ENCODE results near the gene SPANXN2.
A peak's percentile ranks its signal among the peaks of the same experiment; 100 is the strongest.
"Not testable (repeated sequence)": the region's sequence is repeated elsewhere in the genome, so short reads cannot be mapped to it uniquely, and the experiment has no call there.

The SPANXN2 gene

DNA sequence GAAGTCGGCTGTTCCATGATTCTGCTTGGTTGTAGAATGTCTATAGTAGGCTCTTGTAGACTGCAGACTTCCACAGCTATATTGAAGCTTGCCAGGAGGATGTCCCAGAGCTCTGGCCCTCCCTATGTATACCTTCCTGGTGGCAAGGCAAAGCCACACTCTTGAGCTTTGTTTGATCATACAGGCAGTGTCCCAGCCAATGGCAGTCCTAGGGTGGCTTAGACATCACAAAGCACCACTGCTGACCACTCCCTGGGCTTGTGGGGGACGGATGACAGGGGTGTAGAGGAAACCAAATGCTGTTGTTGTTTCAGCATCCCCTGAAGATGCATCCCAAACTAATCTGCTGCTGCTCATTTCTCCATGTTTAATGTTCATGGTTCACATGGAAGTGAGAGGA is at the start of gene SPANXN2:
SPANXN2 (minus strand) TSS at position 101 of the 400 bp plus-strand sequence; CDS start at position 17, 84 bp downstream.
- not testable (repeated sequence) for DNase-seq (ENCODE audit: low spot score)

DNA sequence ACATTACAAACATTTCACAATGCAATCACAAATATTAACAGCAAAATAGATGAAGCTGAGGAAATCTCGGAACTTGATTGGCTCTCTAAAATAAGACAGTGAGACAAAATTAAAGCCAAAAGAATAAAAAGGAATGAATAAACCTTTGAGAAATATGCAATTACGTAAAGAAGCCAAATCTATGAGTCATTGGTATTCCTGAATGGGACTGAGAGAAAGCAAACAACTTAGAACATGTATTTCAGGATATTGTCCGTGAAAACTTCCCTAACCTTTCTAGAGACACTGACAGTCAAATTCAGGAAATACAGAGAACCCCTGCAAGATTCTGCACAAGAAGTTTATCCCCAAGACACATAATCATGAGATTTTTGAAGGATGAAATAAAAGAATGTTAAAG is 48.4 kb upstream of the SPANXN2 start:
- DNase-seq (ENCODE audit: low spot score), result no peak

DNA sequence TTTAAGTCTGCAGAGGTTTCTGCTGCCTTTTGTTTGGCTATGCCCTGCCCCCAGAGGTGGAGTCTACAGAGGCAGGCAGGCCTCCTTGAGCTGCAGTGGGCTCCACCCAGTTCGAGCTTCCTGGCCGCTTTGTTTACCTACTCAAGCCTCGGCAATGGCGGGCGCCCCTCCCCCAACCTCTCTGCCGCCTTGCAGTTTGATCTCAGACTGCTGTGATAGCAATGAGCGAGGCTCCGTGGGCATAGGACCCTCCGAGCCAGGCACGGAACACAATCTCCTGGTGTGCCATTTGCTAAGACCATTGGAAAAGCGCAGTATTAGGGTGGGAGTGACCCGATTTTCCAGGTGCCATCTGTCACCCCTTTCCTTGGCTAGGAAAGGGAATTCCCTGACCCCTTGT is 47.2 kb upstream of the SPANXN2 start:
- not testable (repeated sequence) for DNase-seq (ENCODE audit: low spot score)

DNA sequence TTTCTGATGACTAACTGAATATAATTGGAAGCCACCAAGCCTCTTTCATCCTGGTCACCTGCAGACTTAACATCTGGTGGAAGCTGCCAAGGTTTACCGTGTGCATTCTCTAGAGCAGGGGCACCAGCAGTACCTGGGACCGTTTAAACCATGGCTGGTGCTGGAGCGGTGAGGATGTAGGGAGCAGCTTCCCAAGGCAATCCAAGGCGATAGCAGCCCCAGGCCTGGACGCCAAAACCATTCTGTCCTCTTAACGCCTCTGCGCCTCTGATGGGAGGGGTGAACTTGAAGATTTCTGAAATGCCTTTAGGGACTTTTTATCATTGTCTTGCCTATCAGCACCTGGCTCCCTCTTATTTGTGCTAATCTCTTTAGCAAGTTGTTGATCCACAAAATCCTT is 37.3 kb upstream of the SPANXN2 start:
- DNase-seq (ENCODE audit: low spot score), result no peak

DNA sequence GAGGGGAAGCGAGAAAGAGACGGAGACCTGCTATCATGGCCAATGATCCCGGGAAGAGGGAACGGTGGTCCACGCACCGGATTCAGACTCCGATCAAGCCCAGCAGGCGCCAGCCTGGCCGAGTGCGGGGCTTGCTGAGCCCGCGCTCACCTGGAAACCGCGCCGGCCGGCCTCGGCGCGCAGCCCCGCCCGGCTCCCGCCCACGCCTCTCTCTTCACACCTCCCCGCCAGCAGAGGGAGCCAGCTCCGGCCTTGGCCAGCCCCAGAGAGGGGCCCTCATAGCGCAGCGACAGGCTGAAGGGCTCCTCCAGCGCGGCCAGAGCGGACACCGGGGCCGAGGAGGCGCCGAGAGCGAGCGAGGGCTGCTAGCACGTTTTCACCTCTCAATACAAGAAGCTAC is 36.8 kb upstream of the SPANXN2 start:
- peak; percentile 6 for DNase-seq (ENCODE audit: low spot score)

DNA sequence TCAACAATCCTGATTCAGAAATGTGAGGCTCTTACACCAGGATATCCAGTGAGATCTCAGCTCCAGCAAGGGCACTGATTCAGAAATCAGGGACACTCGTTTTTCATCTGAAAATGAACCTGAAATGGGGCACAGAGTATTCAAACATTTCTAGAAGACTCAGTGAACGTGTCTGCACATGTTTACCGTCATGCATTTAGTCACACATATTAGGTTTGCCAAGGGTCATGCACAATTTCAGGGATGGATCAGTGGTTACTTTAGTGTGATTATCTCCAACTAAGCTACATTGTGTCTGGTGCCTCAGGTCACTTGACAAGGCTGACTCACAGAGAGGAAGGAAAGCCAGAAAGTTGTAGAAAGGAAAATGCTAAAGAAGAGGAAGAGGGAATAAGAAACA is 33.6 kb upstream of the SPANXN2 start:
- DNase-seq (ENCODE audit: low spot score), result no peak

DNA sequence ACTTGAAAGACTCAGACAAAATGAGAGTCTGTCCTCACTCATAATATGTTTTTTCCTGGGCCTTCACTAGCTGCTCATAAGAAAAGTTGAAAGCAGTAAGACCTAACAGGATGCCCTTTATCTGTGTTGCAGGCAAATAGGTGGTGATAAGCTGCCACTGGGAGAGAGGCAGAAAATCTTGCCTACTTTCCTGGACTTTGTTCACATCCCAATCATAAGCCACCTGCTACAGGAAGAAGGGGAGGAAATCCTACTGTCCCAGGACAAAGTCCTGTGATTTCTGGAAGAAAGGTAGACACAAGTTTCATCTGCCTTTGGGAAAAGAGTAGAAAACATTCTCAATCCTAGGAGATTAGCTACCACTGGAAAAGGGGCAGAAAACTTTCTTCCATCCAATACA is 13.3 kb upstream of the SPANXN2 start:
- DNase-seq (ENCODE audit: low spot score), result no peak

DNA sequence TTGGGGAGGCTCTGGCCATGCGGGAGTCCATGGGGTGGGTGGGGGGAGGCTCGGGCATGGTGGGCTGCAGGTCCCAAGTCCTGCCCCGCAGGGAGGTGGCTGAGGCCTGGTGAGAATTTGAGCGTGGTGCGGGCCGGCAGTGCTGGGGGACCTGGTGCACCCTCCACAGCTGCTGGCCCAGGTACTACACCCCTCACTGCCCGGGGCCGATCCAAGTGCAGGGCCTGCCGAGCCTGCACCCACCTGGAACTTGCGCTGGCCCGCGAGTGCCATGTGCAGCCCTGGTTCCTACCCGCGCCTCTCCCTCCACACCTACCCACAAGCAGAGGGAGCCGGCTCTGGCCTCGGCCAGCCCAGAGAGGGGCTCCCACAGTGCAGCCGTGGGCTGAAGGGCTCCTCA is 5.7 kb upstream of the SPANXN2 start:
- no peak for DNase-seq (ENCODE audit: low spot score)

DNA sequence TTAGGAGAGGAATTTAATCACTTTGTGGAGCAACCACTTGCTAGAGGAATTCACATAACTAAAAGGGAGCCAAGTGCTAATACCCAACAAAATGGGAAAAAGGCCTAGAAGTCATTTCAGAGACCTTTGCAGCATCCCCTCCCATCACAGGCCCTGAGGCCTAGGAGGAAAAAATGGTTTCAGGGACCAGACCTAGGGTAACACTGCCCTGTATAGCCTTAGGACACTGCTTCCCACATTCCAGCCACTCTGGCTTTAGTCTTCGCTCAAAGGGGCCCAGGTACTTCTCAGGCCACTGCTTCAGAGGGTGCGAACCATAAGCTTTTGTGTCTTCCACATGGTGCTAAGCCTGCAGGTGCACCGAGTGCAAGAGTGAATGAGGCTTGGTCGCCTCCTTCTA is 19.1 kb downstream of the SPANXN2 start:
- no peak for DNase-seq (ENCODE audit: low spot score)

GRCh38 chrX:143694885-143695284 is 25.7 kb downstream of the SPANXN2 start:
- DNase-seq (ENCODE audit: low spot score), result no peak

DNA sequence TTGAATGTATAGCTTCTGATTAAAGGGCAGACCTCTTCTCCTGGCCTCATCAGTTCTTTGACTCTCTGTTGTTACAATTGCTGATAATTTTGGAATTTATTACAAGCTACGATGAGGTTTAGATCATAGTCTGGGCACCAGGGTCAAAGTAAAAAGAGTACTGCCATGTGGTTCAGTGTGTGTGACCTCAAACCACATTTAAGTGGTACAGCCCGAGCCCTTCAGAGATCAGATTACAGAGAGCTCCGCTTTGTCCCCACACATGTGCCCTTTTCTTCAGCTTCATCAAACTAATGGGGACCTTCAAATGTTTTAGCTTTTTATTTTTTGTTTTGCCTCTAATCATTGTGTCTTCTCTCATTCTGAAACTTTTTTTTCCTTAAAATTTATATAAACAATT is 37.1 kb downstream of the SPANXN2 start:
- DNase-seq (ENCODE audit: low spot score), result no peak

DNA sequence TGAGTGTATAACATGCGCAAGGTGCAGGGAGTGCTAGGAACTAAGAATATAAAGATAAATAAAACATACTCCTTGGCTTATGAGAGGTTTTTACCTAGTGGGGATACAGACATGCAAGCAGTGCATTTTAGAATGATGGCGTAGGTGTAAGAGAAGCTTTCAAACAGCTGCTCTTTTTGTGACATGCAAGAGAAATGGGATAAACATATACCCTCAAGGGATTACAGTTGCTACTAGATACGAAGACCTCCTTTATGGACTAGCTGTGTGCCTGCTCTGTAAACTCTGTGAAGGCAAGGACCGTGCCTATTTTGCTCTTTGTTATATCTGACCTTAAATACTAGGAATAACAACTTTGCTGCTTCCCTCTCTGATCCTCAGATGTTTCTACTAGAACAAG is 45.6 kb downstream of the SPANXN2 start:
- no peak for DNase-seq (ENCODE audit: low spot score)

DNA sequence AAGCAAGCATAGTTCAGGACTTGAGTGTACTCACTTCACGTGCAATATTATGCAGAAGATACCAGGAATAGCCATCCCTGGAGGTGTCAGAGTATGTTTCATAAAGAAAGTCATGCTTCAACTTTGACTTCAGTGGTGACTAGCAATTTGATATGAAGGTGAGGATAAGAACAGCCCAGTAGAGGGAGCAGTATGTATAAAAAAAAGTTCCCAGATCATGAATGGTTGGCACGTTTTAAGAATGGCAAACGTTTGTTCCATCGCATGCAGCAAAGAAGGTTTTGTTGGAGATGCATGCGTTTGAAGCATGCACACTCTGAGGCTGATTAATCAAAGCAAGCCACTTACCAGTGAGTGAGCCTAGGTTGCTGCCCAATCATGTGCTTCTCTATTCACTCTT is 51.2 kb downstream of the SPANXN2 start:
- DNase-seq (ENCODE audit: low spot score), result peak; percentile 6

GRCh38 chrX:143664302-143664701 is 56.2 kb downstream of the SPANXN2 start:
- peak; percentile 4 for DNase-seq (ENCODE audit: low spot score)

DNA sequence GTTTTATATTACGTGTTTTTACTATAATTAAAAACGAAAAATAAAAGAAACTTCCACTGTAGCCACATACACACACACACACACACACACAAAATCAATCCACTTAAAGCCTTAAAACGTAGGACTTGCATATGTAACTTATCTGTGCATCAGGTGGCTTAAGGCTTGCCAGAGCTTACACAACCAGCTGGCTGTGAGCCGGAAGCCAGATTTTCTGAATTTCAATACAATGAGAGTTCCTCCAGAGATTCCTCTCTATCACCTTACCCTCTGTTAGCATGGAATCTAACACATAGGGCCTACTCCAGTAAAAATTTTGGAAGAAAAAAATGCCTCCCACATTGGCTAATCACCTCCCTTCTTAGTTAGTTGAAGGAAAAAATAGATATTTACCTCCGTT is 56.8 kb downstream of the SPANXN2 start:
- DNase-seq (ENCODE audit: low spot score), result no peak

All from iPS-NIHi11 (cell line).